HEK293 (cell line): ENCODE results near the gene GALE.

ENCODE experiments used
- CTCF ChIA-PET: fragments of 350-600 bp; formaldehyde crosslinking; extraction: SDS; loops from one replicate; lab custom pipeline; 2021; ENCODE audit warnings: antibody characterized with exemption; lab: Yijun Ruan, JAX
- POLR2A ChIA-PET: fragments of 300-600 bp; formaldehyde crosslinking; extraction: SDS; loops from one replicate; lab custom pipeline; 2020; ENCODE audit warnings: antibody characterized with exemption, inconsistent platforms; lab: Yijun Ruan, JAX
- H3K27ac ChIP-seq: fragments of 200-500 bp; sonication (Bioruptor generic); 2 replicates; pipeline ENCODE4 v1.5.1; 2014; ENCODE audit warnings: low read depth, low read length, control low read depth, inconsistent platforms; ENCODE audit errors: extremely low read depth
- H3K36me3 ChIP-seq, 2 experiments: fragments of 200-500 bp in 1 of 2; sonication (Bioruptor generic) in 1 of 2; 1 replicate in 1 of 2; 2 replicates in 1 of 2; pipeline ENCODE4 v1.5.1; 2014 to 2017; ENCODE audit warnings: inconsistent platforms in 2 of 2, low read length in 2 of 2; ENCODE audit not compliant: control insufficient read depth in 2 of 2, insufficient read depth in 1 of 2
- H3K4me1 ChIP-seq: fragments of 200-500 bp; sonication (Bioruptor generic); 2 replicates; pipeline ENCODE4 v1.5.1; 2014; ENCODE audit warnings: mild to moderate bottlenecking, low read length, inconsistent platforms; ENCODE audit not compliant: control insufficient read depth, insufficient read depth
- H3K4me3 ChIP-seq: 2 replicates; pipeline ENCODE4 v1.5.1; 2011; ENCODE audit warnings: low read depth, mild to moderate bottlenecking, control low read depth, low read length, moderate library complexity
- H3K9me3 ChIP-seq: fragments of 200-500 bp; sonication (Bioruptor generic); 2 replicates; pipeline ENCODE4 v1.5.1; 2014; ENCODE audit warnings: low read depth, low read length, inconsistent platforms; ENCODE audit not compliant: control insufficient read depth, insufficient read depth
- FEZF1 ChIP-seq: fragments of 450-650 bp; formaldehyde crosslinking; IDR thresholded peaks from 2 replicates; pipeline ENCODE4 v1.5.1; 2016; ENCODE audit warnings: missing biosample characterization, missing genetic modification characterization
- HOXC10 ChIP-seq: sonication (generic); formaldehyde crosslinking; IDR thresholded peaks from 2 replicates; pipeline ENCODE4 v1.8.1; 2023; ENCODE audit warnings: mild to moderate bottlenecking, missing genetic modification reagents
- KLF1 ChIP-seq: fragments of 450-650 bp; formaldehyde crosslinking; IDR thresholded peaks from 2 replicates; pipeline ENCODE4 v1.5.1; 2016; ENCODE audit warnings: missing biosample characterization, missing genetic modification characterization
- KLF10 ChIP-seq: fragments of 450-650 bp; IDR thresholded peaks from 2 replicates; pipeline ENCODE4 v1.5.1; 2018; ENCODE audit warnings: missing biosample characterization, mild to moderate bottlenecking, missing genetic modification characterization
- SP2 ChIP-seq: fragments of 450-650 bp; formaldehyde crosslinking; IDR thresholded peaks from 2 replicates; pipeline ENCODE4 v1.5.1; 2016; ENCODE audit warnings: missing biosample characterization, missing genetic modification characterization
- SP3 ChIP-seq: fragments of 450-650 bp; formaldehyde crosslinking; IDR thresholded peaks from 2 replicates; pipeline ENCODE4 v1.5.1; 2016; ENCODE audit warnings: missing biosample characterization, missing genetic modification characterization
- TCF7L2 ChIP-seq: IDR thresholded peaks from 2 replicates; pipeline ENCODE4 v1.6.1; 2011; ENCODE audit warnings: low read depth, mild to moderate bottlenecking, inconsistent platforms, low read length, moderate library complexity, borderline replicate concordance
- ZBTB17 ChIP-seq: fragments of 450-650 bp; formaldehyde crosslinking; IDR thresholded peaks from 2 replicates; pipeline ENCODE4 v1.5.1; 2016; ENCODE audit warnings: missing biosample characterization, missing genetic modification characterization
- ZBTB20 ChIP-seq: fragments of 450-650 bp; formaldehyde crosslinking; IDR thresholded peaks from 2 replicates; pipeline ENCODE4 v1.5.1; 2016; ENCODE audit warnings: missing biosample characterization, missing genetic modification characterization
- ZNF174 ChIP-seq: fragments of 450-650 bp; formaldehyde crosslinking; IDR thresholded peaks from 2 replicates; pipeline ENCODE4 v1.5.0; 2017; ENCODE audit warnings: missing biosample characterization, mild to moderate bottlenecking, missing genetic modification characterization
- ZNF184 ChIP-seq: fragments of 450-650 bp; IDR thresholded peaks from 2 replicates; pipeline ENCODE4 v1.5.1; 2018; ENCODE audit warnings: missing biosample characterization, mild to moderate bottlenecking, missing genetic modification characterization
- ZNF335 ChIP-seq: fragments of 450-650 bp; formaldehyde crosslinking; conservative IDR thresholded peaks from 2 replicates; pipeline ENCODE4 v1.5.1; 2016; ENCODE audit warnings: missing biosample characterization, missing genetic modification characterization
- ZNF394 ChIP-seq: fragments of 450-650 bp; formaldehyde crosslinking; IDR thresholded peaks from 2 replicates; pipeline ENCODE4 v1.5.1; 2016; ENCODE audit warnings: missing biosample characterization, missing genetic modification characterization, mild to moderate bottlenecking, moderate library complexity, borderline replicate concordance
- ZNF513 ChIP-seq: fragments of 450-650 bp; IDR thresholded peaks from 2 replicates; pipeline ENCODE4 v1.5.1; 2018; ENCODE audit warnings: missing biosample characterization, missing genetic modification characterization
- ZNF623 ChIP-seq: fragments of 450-650 bp; formaldehyde crosslinking; IDR thresholded peaks from 2 replicates; pipeline ENCODE4 v1.5.1; 2016; ENCODE audit warnings: missing biosample characterization, missing genetic modification characterization
- ZNF629 ChIP-seq: fragments of 450-650 bp; formaldehyde crosslinking; IDR thresholded peaks from 2 replicates; pipeline ENCODE4 v1.5.1; 2017; ENCODE audit warnings: missing biosample characterization, missing genetic modification characterization
- ZNF664 ChIP-seq: fragments of 450-650 bp; formaldehyde crosslinking; IDR thresholded peaks from 2 replicates; pipeline ENCODE4 v1.5.1; 2016; ENCODE audit warnings: missing biosample characterization, missing genetic modification characterization
- ZNF692 ChIP-seq: fragments of 450-650 bp; formaldehyde crosslinking; IDR thresholded peaks from 2 replicates; pipeline ENCODE4 v1.5.1; 2016; ENCODE audit warnings: missing biosample characterization, missing genetic modification characterization
- ZNF76 ChIP-seq: fragments of 450-650 bp; formaldehyde crosslinking; IDR thresholded peaks from 2 replicates; pipeline ENCODE4; 2016; ENCODE audit warnings: low read depth, missing biosample characterization, missing genetic modification characterization, borderline replicate concordance
- ZNF843 ChIP-seq: fragments of 450-650 bp; formaldehyde crosslinking; IDR thresholded peaks from 2 replicates; pipeline ENCODE4 v1.5.1; 2016; ENCODE audit warnings: missing biosample characterization, missing genetic modification characterization
- TF ChIP-seq, protein P1 (sequence below): fragments of 450-650 bp; formaldehyde crosslinking; IDR thresholded peaks from 2 replicates; pipeline ENCODE4 v1.5.1; 2016; ENCODE audit warnings: missing biosample characterization, missing genetic modification characterization

Gene GALE

DNA sequence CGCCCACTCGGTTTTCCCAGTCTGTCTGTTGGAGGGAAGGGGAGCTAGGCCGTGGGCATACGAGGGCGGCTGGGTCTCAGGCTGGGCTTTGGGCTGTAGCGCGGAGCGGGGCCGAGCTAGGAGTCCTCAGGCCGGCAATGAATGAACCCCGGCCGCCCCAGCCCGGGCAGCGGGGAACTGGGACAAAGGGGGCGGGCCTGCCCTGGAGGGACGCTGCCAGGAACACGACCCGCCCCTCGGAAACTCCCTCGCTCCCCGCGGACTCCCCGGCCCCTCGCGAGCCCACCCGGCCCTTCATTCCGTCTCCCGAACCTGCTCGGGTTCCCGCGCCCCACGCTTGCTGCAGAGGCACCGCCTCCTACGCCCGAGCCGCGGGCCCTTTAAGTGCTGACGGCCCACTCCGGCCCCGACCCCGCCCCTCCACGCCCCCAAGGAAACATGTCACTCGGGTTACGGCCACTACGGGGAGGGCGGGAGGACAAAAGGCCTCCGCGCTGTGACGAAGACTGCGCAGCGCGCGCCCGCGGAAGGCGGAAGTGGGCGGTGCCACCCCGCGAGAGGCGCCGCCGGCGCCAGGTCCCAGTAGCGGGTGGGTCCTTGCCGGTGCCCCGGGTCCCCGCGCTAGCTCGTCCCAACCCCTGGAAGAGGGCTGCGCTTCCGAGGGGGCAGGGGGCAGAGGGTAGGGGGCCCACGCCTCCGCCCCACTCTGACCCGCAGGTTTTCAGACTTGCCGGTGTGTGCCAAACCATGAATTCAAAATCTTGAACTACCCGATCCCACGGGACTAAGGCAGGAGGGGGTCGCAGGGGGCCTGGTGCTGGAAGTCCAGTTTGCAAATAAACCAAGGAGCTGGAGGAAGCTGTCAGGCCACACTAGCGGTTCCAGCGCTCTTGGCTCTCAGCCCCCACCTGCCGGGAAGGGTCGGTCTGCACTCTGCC is at the start of gene GALE (continued):
- peak; percentile 39; the same call in 1 of the 2 replicates for TF ChIP-seq ZNF843 (tag by site-specific recombination)
- TF ChIP-seq, protein P1, sequence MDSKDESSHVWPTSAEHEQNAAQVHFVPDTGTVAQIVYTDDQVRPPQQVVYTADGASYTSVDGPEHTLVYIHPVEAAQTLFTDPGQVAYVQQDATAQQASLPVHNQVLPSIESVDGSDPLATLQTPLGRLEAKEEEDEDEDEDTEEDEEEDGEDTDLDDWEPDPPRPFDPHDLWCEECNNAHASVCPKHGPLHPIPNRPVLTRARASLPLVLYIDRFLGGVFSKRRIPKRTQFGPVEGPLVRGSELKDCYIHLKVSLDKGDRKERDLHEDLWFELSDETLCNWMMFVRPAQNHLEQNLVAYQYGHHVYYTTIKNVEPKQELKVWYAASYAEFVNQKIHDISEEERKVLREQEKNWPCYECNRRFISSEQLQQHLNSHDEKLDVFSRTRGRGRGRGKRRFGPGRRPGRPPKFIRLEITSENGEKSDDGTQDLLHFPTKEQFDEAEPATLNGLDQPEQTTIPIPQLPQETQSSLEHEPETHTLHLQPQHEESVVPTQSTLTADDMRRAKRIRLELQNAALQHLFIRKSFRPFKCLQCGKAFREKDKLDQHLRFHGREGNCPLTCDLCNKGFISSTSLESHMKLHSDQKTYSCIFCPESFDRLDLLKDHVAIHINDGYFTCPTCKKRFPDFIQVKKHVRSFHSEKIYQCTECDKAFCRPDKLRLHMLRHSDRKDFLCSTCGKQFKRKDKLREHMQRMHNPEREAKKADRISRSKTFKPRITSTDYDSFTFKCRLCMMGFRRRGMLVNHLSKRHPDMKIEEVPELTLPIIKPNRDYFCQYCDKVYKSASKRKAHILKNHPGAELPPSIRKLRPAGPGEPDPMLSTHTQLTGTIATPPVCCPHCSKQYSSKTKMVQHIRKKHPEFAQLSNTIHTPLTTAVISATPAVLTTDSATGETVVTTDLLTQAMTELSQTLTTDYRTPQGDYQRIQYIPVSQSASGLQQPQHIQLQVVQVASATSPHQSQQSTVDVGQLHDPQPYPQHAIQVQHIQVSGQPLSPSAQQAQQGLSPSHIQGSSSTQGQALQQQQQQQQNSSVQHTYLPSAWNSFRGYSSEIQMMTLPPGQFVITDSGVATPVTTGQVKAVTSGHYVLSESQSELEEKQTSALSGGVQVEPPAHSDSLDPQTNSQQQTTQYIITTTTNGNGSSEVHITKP (tag by site-specific recombination) = peak; percentile 73
- peak; percentile 81 for TF ChIP-seq KLF1 (tag by site-specific recombination)
- TF ChIP-seq ZNF513 (tag by site-specific recombination) = peak; percentile 78
- no peak for TF ChIP-seq HOXC10 (CRISPR knock-in tag)
- peak; percentile 91 for TF ChIP-seq ZNF335 (tag by site-specific recombination)
- peak; percentile 75 for TF ChIP-seq ZNF692 (tag by site-specific recombination)
- TF ChIP-seq KLF10 (tag by site-specific recombination) = peak; percentile 97
- TF ChIP-seq SP3 (tag by site-specific recombination) = peak; percentile 96
- TF ChIP-seq FEZF1 (tag by site-specific recombination) = peak; percentile 35; the same call in 1 of the 2 replicates
- TF ChIP-seq ZNF76 (tag by site-specific recombination) = peak; percentile 20; the same call in 1 of the 2 replicates
- TF ChIP-seq ZBTB17 (tag by site-specific recombination) = peak; percentile 33; the same call in 1 of the 2 replicates
- TF ChIP-seq ZNF623 = no peak
- peak; percentile 91 for TF ChIP-seq ZNF629 (tag by site-specific recombination)
- TF ChIP-seq SP2 = peak; percentile 93
- TF ChIP-seq, all 188 proteins: peak for 35

DNA sequence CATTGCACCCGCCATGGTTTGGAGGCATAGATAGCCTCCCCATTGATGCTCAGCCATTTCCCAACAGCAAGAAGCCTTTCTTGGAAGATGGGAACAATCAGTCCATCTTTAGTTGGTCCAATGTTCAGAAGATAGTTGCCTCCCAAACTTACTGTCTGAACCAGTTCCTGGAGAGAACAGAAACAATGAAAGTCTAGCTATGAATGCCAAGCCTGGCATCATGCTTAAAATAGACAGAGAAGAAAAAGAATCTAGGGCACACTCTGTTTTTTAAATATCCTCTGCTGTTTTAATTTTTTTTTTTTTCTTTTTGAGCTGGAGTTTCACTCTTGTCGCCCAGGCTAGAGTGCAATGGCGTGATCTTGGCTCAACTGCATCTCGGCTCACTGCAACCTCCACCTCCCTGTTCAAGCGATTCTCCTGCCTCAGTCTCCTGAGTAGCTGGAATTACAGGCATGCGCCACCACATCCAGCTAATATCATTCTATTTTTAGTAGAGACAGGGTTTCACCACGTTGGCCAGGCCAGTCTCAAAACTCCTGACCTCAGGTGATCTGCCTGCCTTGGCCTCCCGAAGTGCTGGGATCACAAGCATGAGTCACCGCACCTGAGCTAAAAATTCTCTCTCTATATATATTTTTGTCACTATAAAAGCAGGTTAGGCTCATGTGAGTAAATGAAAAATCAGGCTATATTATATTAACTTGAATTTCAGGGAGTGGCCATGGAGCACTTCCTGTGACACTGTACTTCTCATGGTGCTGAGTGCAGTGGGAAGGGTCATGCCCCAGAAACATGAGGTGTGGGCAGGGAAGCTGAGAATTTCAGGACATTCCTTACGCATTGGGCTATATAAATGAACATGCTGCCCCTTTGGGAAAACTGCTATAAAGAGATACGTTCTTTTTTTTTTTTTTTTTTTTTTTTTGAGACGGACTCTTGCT is 48.4 kb upstream of the GALE start:
- Histone ChIP-seq H3K27ac (no peak overlapping the region), H3K36me3 (peaks cover 5 to 55% of the 10 kb centered on the region in 2 experiments; a peak in 2 of 3 replicates), H3K4me1 (no peaks in the 10 kb centered on the region), H3K4me3 (no peak overlapping the region), H3K9me3 (no peaks in the 10 kb centered on the region)
- ChIA-PET POLR2A (interaction anchor here (0.6 kb wide), 1 partner anchor 648 kb away, joined by 3 read pairs; no protein-coding TSS in a partner anchor), CTCF (interaction anchor here (0.9 to 1.9 kb wide), 2 partner anchors 38 to 140 kb away, joined by 3 to 10 read pairs; no protein-coding TSS in a partner anchor)
- TF ChIP-seq ZNF394 = no peak
- no peak for TF ChIP-seq ZNF664 (tag by site-specific recombination)
- no peak for TF ChIP-seq ZNF184
- no peak for TF ChIP-seq ZNF174 (tag by site-specific recombination)
- TF ChIP-seq ZBTB20 (tag by site-specific recombination) = no peak
- TF ChIP-seq TCF7L2 = no peak
